Neural cell (in vitro differentiated cells): Measurements from ENCODE around the gene GPR3. TPM values are rescaled to one million over a fixed set of nuclear protein-coding genes. Genes with fewer than 3 reads are reported as not detected.

Experiments used
- polyA plus RNA-seq: library from polyadenylated mRNA; depleted of rRNA; stranded (reverse); fragments of >200 nt; gene quantifications from 2 replicates; pipeline ENCODE4 v1.2.3, GENCODE V29; 2014

The GPR3 gene
- polyA plus RNA-seq, 1 donor from 2014 or later: 0.54 TPM

Other genes with a start within 250 kb of the GPR3 start
- gene SLC9A1, start 237.5 kb upstream of the GPR3 start, polyA plus RNA-seq: 1.1 and 1.5 TPM in 2 replicates
- 10.9 and 14.5 TPM in 2 replicates for gene WDTC1, start 158.0 kb upstream of the GPR3 start, polyA plus RNA-seq
- gene TMEM222, start 70.5 kb upstream of the GPR3 start, polyA plus RNA-seq: 69.9 and 80.6 TPM in 2 replicates
- gene SYTL1, start 50.6 kb upstream of the GPR3 start, polyA plus RNA-seq: not detected in 2 replicates
- gene MAP3K6, start 25.7 kb upstream of the GPR3 start, polyA plus RNA-seq: 1.6 and 4.4 TPM in 2 replicates
- gene FCN3, start 17.8 kb upstream of the GPR3 start, polyA plus RNA-seq: not detected in 2 replicates
- gene CD164L2, start 9.3 kb upstream of the GPR3 start, polyA plus RNA-seq: not detected in 2 replicates
- gene WASF2, start 97.5 kb downstream of the GPR3 start, polyA plus RNA-seq: 2.5 and 3.3 TPM in 2 replicates
- 5.3 and 18.4 TPM in 2 replicates for gene AHDC1, start 211.5 kb downstream of the GPR3 start, polyA plus RNA-seq
- not detected in 2 replicates for gene FGR, start 242.6 kb downstream of the GPR3 start, polyA plus RNA-seq